ENCODE results near the gene IGSF21.

DNA sequence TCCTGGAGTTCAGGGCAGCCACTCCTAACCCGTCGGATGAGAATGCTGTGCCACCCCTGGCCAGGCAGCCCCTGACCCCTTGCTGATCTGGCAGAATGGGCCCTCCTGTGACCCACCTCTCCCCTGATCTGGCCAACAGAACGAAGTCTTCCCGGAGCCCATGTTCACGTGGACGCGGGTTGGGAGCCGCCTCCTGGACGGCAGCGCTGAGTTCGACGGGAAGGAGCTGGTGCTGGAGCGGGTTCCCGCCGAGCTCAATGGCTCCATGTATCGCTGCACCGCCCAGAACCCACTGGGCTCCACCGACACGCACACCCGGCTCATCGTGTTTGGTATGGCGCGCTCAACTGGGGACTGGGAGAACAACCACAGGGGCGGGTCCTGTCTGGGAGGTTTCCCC is 269.1 kb downstream of the IGSF21 start:
- TF ChIP-seq, protein P1, sequence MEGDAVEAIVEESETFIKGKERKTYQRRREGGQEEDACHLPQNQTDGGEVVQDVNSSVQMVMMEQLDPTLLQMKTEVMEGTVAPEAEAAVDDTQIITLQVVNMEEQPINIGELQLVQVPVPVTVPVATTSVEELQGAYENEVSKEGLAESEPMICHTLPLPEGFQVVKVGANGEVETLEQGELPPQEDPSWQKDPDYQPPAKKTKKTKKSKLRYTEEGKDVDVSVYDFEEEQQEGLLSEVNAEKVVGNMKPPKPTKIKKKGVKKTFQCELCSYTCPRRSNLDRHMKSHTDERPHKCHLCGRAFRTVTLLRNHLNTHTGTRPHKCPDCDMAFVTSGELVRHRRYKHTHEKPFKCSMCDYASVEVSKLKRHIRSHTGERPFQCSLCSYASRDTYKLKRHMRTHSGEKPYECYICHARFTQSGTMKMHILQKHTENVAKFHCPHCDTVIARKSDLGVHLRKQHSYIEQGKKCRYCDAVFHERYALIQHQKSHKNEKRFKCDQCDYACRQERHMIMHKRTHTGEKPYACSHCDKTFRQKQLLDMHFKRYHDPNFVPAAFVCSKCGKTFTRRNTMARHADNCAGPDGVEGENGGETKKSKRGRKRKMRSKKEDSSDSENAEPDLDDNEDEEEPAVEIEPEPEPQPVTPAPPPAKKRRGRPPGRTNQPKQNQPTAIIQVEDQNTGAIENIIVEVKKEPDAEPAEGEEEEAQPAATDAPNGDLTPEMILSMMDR (IDR thresholded peaks at IDR 0.05), result no peak
- no peak for TF ChIP-seq POLR2A (IDR thresholded peaks at IDR 0.05)

All from thyroid gland (tissue), 4 donors.